ENCODE measurements around the gene PPP1R9A.

The PPP1R9A gene

DNA sequence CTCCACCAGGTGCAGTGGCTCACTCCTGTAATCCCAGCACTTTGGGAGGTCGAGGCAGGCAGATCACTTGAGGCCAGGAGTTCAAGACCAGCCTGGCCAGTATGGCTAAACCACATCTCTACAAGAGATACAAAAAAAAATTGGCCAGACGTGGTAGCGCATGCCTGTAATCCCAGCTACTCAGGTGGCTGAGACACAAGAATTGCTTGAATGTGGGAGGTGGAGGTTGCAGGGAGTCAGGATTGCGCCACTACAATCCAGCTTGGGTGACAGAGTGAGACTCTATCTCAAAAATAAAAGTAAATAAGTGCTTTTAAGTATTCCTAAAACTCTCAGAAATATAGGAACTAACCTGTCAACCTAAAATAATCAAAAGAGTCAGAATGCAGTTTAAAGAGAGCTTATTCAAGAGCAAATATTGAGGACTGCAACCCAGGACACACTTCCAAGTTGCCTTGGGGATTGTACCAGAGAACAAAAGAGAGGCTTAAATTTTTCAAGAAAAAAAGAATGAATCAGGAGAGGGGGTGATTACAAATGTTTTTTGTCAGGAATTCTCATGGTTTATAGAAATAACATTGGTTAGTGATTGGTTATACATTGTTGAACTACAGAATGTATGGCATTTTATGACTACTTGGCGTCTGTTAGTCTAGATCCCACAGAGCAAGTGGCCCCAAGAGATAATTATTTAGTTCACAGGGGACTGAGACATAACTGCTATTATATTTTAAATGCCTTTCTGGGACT is 33.2 kb upstream of the PPP1R9A start:
- Histone ChIP-seq H3K9me3 (ENCODE audit: insufficient read depth, low read depth, low read length) (no peaks in the 10 kb centered on the region), H3K4me1 (ENCODE audit: insufficient read depth, low read length, poor library complexity, severe bottlenecking) (no peaks in the 10 kb centered on the region), H3K36me3 (ENCODE audit: insufficient read depth, low read length) (no peaks in the 10 kb centered on the region), H3F3A (ENCODE audit: low read depth) (no peaks in the 10 kb centered on the region), H3K79me2 (ENCODE audit: insufficient read depth, low read length) (no peaks in the 10 kb centered on the region), H3K9ac (ENCODE audit: low read depth, low read length, poor library complexity, severe bottlenecking) (no peak overlapping the region), H3K4me3 (ENCODE audit: low read length, poor library complexity, severe bottlenecking) (no peak overlapping the region), H3K4me2 (ENCODE audit: low read depth, low read length, poor library complexity, severe bottlenecking) (no peak overlapping the region), H3K9me2 (replicated peaks; ENCODE audit: low read depth, low read length) (no peaks in the 10 kb centered on the region), H2AFZ (ENCODE audit: low read length) (no peak overlapping the region), H3K27me3 (ENCODE audit: insufficient read depth, low read length, poor library complexity, severe bottlenecking) (no peaks in the 10 kb centered on the region), H4K20me1 (ENCODE audit: insufficient read depth, low read length, poor library complexity, severe bottlenecking) (no peaks in the 10 kb centered on the region)
- TF ChIP-seq EZH2phosphoT487 (IDR thresholded peaks at IDR 0.05; ENCODE audit: borderline replicate concordance): no peak
- TF ChIP-seq, protein P1, sequence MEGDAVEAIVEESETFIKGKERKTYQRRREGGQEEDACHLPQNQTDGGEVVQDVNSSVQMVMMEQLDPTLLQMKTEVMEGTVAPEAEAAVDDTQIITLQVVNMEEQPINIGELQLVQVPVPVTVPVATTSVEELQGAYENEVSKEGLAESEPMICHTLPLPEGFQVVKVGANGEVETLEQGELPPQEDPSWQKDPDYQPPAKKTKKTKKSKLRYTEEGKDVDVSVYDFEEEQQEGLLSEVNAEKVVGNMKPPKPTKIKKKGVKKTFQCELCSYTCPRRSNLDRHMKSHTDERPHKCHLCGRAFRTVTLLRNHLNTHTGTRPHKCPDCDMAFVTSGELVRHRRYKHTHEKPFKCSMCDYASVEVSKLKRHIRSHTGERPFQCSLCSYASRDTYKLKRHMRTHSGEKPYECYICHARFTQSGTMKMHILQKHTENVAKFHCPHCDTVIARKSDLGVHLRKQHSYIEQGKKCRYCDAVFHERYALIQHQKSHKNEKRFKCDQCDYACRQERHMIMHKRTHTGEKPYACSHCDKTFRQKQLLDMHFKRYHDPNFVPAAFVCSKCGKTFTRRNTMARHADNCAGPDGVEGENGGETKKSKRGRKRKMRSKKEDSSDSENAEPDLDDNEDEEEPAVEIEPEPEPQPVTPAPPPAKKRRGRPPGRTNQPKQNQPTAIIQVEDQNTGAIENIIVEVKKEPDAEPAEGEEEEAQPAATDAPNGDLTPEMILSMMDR (conservative IDR thresholded peaks at IDR 0.05; ENCODE audit: low read length): no peak

DNA sequence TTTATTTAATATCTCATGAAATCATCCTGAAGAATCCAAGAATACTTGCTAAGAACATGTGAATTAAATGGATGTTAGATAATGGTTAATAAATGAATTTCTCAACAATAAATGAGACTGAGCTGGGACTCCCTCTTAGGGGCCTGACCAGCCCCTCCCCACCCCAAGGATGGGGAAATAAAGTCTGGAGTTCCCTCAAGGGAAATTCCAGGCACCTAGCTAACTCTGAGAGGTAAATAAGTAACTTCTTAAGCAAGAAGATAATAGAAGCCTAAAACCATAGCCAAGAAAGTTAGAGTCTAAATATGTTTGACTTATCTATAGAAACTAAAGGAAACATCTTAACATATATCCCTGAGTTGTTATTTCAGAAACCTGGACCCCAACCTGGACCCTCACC is 32.2 kb upstream of the PPP1R9A start:
- Histone ChIP-seq H3K4me3 (ENCODE audit: low read length, poor library complexity, severe bottlenecking) (no peak overlapping the region), H3K9ac (ENCODE audit: low read depth, low read length, poor library complexity, severe bottlenecking) (no peak overlapping the region), H2AFZ (ENCODE audit: low read length) (no peak overlapping the region), H3K4me1 (ENCODE audit: insufficient read depth, low read length, poor library complexity, severe bottlenecking) (no peaks in the 10 kb centered on the region), H3K79me2 (ENCODE audit: insufficient read depth, low read length) (no peaks in the 10 kb centered on the region), H3K4me2 (ENCODE audit: low read depth, low read length, poor library complexity, severe bottlenecking) (no peak overlapping the region), H3K9me3 (ENCODE audit: insufficient read depth, low read depth, low read length) (no peaks in the 10 kb centered on the region), H3K27me3 (ENCODE audit: insufficient read depth, low read length, poor library complexity, severe bottlenecking) (no peaks in the 10 kb centered on the region), H4K20me1 (ENCODE audit: insufficient read depth, low read length, poor library complexity, severe bottlenecking) (no peaks in the 10 kb centered on the region), H3K36me3 (ENCODE audit: insufficient read depth, low read length) (no peaks in the 10 kb centered on the region), H3K9me2 (replicated peaks; ENCODE audit: low read depth, low read length) (no peaks in the 10 kb centered on the region), H3F3A (ENCODE audit: low read depth) (no peaks in the 10 kb centered on the region)
- TF ChIP-seq, protein P1 (conservative IDR thresholded peaks at IDR 0.05; ENCODE audit: low read length): no peak
- TF ChIP-seq EZH2phosphoT487 (IDR thresholded peaks at IDR 0.05; ENCODE audit: borderline replicate concordance): no peak

DNA sequence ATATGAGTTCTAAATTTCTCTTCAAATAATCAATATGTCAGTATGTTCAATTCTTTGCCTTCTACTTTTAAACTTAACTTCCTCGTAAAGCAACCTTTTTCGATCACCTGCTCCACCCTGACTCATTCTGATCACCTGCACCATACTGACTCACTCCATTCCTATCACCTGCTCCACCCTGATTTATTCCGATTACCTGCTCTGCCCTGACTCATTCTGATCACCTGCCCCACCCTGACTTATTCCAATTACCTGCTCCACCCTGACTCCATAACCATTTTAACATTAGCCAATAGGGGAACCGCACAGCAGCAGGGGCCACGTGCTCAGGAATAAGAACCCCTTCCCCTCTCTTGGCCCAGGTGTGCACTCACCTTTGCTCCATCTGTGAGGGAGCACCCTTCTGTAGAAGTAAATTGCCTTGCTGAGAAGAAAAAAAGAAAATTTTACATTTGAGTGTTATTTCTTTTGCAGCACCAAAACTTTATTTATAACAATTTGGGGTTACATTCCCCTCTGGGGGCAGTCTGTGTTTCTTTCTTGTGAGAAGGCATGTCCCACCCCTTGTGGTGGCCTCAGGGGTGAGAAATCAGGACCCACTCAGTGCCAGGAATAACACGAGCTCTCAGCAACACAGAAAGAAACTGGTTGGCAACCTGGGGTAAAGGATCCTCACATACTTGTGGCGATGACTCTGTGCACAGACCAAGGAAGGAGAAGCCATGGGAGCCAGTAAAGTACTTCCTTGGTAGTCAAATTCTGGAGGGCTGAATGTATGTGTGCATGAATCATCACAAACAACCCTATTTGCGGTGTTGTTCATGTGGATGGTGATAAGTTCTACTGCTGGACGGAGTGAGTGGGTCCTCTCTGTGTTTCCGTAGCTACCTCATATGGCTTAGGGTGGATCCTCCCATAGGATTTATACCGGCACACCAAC is 29.4 kb upstream of the PPP1R9A start:
- H3K27me3 ChIP-seq (ENCODE audit: insufficient read depth, low read length, poor library complexity, severe bottlenecking): no peaks in the 10 kb centered on the region
- H2AFZ ChIP-seq (ENCODE audit: low read length): no peak overlapping the region
- H4K20me1 ChIP-seq (ENCODE audit: insufficient read depth, low read length, poor library complexity, severe bottlenecking): no peaks in the 10 kb centered on the region
- H3K4me1 ChIP-seq (ENCODE audit: insufficient read depth, low read length, poor library complexity, severe bottlenecking): no peaks in the 10 kb centered on the region
- no peak overlapping the region for H3K9ac ChIP-seq (ENCODE audit: low read depth, low read length, poor library complexity, severe bottlenecking)
- no peaks in the 10 kb centered on the region for H3K9me2 ChIP-seq (replicated peaks; ENCODE audit: low read depth, low read length)
- TF ChIP-seq EZH2phosphoT487 (IDR thresholded peaks at IDR 0.05; ENCODE audit: borderline replicate concordance): no peak
- TF ChIP-seq, protein P1 (conservative IDR thresholded peaks at IDR 0.05; ENCODE audit: low read length): no peak
- H3K79me2 ChIP-seq (ENCODE audit: insufficient read depth, low read length): no peaks in the 10 kb centered on the region
- no peaks in the 10 kb centered on the region for H3F3A ChIP-seq (ENCODE audit: low read depth)
- no peaks in the 10 kb centered on the region for H3K9me3 ChIP-seq (ENCODE audit: insufficient read depth, low read depth, low read length)
- no peak overlapping the region for H3K4me2 ChIP-seq (ENCODE audit: low read depth, low read length, poor library complexity, severe bottlenecking)
- H3K4me3 ChIP-seq (ENCODE audit: low read length, poor library complexity, severe bottlenecking): no peak overlapping the region
- H3K36me3 ChIP-seq (ENCODE audit: insufficient read depth, low read length): no peaks in the 10 kb centered on the region
